ENCODE results near the gene OR4D2. TPM values are rescaled to one million over a fixed set of nuclear protein-coding genes. Genes with fewer than 3 reads are reported as not detected.

OR4D2 gene
- total RNA-seq, 1 donor from 2014 or later: not detected

- Histone ChIP-seq H3K36me3 (no peaks in the 10 kb centered on the region), H3K9me3 (replicated peaks) (no peaks in the 10 kb centered on the region), H3K4me1 (peaks cover 8% of the 10 kb centered on the region), H3K27me3 (ENCODE audit: low read depth) (peaks cover 87% of the 10 kb centered on the region), H3K4me3 (no peak overlapping the region), H3K27ac (replicated peaks) (no peak overlapping the region)
- intact Hi-C loops (cut with micrococcal nuclease): no loop called here
- TF ChIP-seq, protein P1, sequence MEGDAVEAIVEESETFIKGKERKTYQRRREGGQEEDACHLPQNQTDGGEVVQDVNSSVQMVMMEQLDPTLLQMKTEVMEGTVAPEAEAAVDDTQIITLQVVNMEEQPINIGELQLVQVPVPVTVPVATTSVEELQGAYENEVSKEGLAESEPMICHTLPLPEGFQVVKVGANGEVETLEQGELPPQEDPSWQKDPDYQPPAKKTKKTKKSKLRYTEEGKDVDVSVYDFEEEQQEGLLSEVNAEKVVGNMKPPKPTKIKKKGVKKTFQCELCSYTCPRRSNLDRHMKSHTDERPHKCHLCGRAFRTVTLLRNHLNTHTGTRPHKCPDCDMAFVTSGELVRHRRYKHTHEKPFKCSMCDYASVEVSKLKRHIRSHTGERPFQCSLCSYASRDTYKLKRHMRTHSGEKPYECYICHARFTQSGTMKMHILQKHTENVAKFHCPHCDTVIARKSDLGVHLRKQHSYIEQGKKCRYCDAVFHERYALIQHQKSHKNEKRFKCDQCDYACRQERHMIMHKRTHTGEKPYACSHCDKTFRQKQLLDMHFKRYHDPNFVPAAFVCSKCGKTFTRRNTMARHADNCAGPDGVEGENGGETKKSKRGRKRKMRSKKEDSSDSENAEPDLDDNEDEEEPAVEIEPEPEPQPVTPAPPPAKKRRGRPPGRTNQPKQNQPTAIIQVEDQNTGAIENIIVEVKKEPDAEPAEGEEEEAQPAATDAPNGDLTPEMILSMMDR (IDR thresholded peaks at IDR 0.05; ENCODE audit: borderline replicate concordance): no peak
- DNase-seq: peak; percentile 26
Measured at GRCh38 chr17:58189436-58190146, 22.8 kb downstream of the OR4D2 start.

DNA sequence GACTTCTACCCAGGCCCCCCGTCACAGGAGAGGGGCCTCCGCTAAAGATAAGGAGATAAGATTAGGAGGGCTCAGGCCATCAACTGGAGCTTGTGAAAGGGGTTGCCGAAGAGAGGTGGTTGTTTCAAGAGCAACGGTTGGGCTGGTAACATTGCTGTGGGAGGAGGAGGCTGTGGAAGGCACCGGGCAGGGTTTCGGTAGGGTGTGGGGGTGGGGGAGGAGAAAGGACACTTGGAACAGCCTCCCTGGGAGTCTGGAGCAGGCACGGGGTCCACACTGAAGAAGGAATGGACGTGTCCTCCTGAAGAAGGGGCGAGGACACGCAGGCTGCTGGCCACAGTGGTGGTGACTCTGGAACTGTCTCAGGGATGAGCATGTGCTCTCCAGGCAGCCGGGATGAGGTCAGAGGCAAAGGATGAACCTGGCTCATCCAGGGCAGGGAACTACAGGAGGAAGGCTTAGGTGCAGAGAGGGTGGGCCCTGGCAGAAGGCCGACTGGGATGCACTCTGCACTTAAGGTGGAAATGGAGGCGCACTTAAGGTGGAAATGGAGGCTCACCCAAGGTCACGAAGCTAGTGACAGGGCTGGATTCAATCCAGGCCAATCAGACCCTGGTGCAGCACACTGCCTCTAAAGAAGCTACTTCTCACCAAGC, 24.6 kb downstream of the OR4D2 start:
- H3K9me3 ChIP-seq (replicated peaks): no peaks in the 10 kb centered on the region
- intact Hi-C loops (cut with micrococcal nuclease): no loop called here
- no peak overlapping the region for H3K4me3 ChIP-seq
- peaks cover 8% of the 10 kb centered on the region for H3K4me1 ChIP-seq
- H3K27me3 ChIP-seq (ENCODE audit: low read depth): peaks cover 90% of the 10 kb centered on the region
- TF ChIP-seq, protein P1 (IDR thresholded peaks at IDR 0.05; ENCODE audit: borderline replicate concordance): no peak
- no peaks in the 10 kb centered on the region for H3K36me3 ChIP-seq
- no peak overlapping the region for H3K27ac ChIP-seq (replicated peaks)
- no peak for DNase-seq

DNA sequence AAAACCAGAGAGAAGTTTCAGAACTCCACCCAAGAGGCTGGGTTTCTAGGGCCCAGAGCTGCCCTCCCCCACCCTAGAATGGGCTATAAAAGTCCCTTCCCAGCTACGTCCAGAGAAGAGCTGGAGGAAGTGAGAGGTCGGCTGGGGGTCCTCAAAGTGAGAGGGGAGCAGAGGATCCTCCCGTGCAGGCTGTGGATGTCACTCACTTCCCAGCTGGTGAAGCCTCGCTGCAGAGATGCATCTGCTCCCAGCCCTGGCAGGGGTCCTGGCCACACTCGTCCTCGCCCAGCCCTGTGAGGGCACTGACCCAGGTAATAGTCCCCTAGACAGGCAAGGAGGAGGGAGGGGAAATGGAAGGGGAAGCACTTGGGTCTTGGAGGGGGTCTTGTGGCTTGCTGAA, 25.8 kb downstream of the OR4D2 start, which contains the start of gene EPX:
Gene EPX (plus strand): TSS at position 115 of the 400 bp plus-strand sequence. CDS start 121 bp downstream, at position 236.
- DNase-seq: no peak
- H3K9me3 ChIP-seq (replicated peaks): no peaks in the 10 kb centered on the region
- peaks cover 8% of the 10 kb centered on the region for H3K4me1 ChIP-seq
- no peaks in the 10 kb centered on the region for H3K36me3 ChIP-seq
- TF ChIP-seq, protein P1 (IDR thresholded peaks at IDR 0.05; ENCODE audit: borderline replicate concordance): no peak
- no peak within 1 kb of the TSS for H3K4me3 ChIP-seq
- H3K27me3 ChIP-seq (ENCODE audit: low read depth): peaks cover 90% of the 10 kb centered on the region
- intact Hi-C loops (cut with micrococcal nuclease): no loop called here
- H3K27ac ChIP-seq (replicated peaks): no peak within 1 kb of the TSS

- H3K36me3 ChIP-seq: no peaks in the 10 kb centered on the region
- no peak overlapping the region for H3K4me3 ChIP-seq
- DNase-seq: no peak
- TF ChIP-seq, protein P1 (IDR thresholded peaks at IDR 0.05; ENCODE audit: borderline replicate concordance): no peak
- intact Hi-C loops (cut with micrococcal nuclease): no loop called here
- no peaks in the 10 kb centered on the region for H3K9me3 ChIP-seq (replicated peaks)
- no peak overlapping the region for H3K27ac ChIP-seq (replicated peaks)
- H3K4me1 ChIP-seq: peaks cover 8% of the 10 kb centered on the region
- peaks cover 93% of the 10 kb centered on the region for H3K27me3 ChIP-seq (ENCODE audit: low read depth)
Measured at GRCh38 chr17:58193641-58194255, 27.0 kb downstream of the OR4D2 start.

GRCh38 chr17:58195518-58196123, 28.8 kb downstream of the OR4D2 start:
- no peak overlapping the region for H3K4me3 ChIP-seq
- H3K27me3 ChIP-seq (ENCODE audit: low read depth): peaks cover 88% of the 10 kb centered on the region
- no peaks in the 10 kb centered on the region for H3K9me3 ChIP-seq (replicated peaks)
- no peaks in the 10 kb centered on the region for H3K4me1 ChIP-seq
- H3K27ac ChIP-seq (replicated peaks): no peak overlapping the region
- TF ChIP-seq, protein P1 (IDR thresholded peaks at IDR 0.05; ENCODE audit: borderline replicate concordance): no peak
- H3K36me3 ChIP-seq: no peaks in the 10 kb centered on the region
- DNase-seq: no peak
- intact Hi-C loops (cut with micrococcal nuclease): no loop called here

Data from left ventricle myocardium inferior (tissue), 1 donor.